ENCODE results near the gene ZFR. TPM values are rescaled to one million over a fixed set of nuclear protein-coding genes. Genes with fewer than 3 reads are reported as not detected.
"Not testable (repeated sequence)": the region's sequence is repeated elsewhere in the genome, so short reads cannot be mapped to it uniquely, and the experiment has no call there.

The ZFR gene
- total RNA-seq, 1 donor from 2014 or later, result 77.1 TPM

GRCh38 chr5:32314658-32315057 is 129.9 kb downstream of the ZFR start:
- H3K36me3 Mint-ChIP-seq (ENCODE audit: low read depth), result no peaks in the 10 kb centered on the region
- peaks cover 22% of the 10 kb centered on the region for H3K4me1 Mint-ChIP-seq (ENCODE audit: low read depth)
- H3K4me3 Mint-ChIP-seq (ENCODE audit: unreplicated experiment), result peak overlapping the region; percentile 36
- no peaks in the 10 kb centered on the region for H3K27me3 Mint-ChIP-seq (ENCODE audit: low read depth)
- H3K9me3 Mint-ChIP-seq (ENCODE audit: low read depth), result no peaks in the 10 kb centered on the region
- H3K27ac Mint-ChIP-seq (ENCODE audit: unreplicated experiment), result no peak overlapping the region
- no peak for TF ChIP-seq CTCF (IDR thresholded peaks at IDR 0.05)
- DNase-seq (ENCODE audit: low spot score), result no peak

GRCh38 chr5:32314152-32314488 is 130.4 kb downstream of the ZFR start:
- not testable (repeated sequence) for H3K36me3 Mint-ChIP-seq (ENCODE audit: low read depth); H3K27ac Mint-ChIP-seq (ENCODE audit: unreplicated experiment); DNase-seq (ENCODE audit: low spot score); H3K27me3 Mint-ChIP-seq (ENCODE audit: low read depth); H3K9me3 Mint-ChIP-seq (ENCODE audit: low read depth)
- Mint-ChIP-seq H3K4me3 (ENCODE audit: unreplicated experiment) (peak overlapping the region; percentile 36), H3K4me1 (ENCODE audit: low read depth) (peaks cover 27% of the 10 kb centered on the region)

- no peaks in the 10 kb centered on the region for H3K36me3 Mint-ChIP-seq (ENCODE audit: low read depth)
- peak; percentile 20 for TF ChIP-seq CTCF (IDR thresholded peaks at IDR 0.05)
Measured at GRCh38 chr5:32312595-32313332, 131.8 kb downstream of the ZFR start, which contains the start of gene MTMR12. Gene MTMR12, minus strand, starts transcription at chr5:32312939. Its CDS starts 101 bp downstream, at chr5:32312838.

GRCh38 chr5:32312197-32312594 is 132.3 kb downstream of the ZFR start:
- Mint-ChIP-seq H3K27ac (ENCODE audit: unreplicated experiment) (peak overlapping the region; percentile 86), H3K4me1 (ENCODE audit: low read depth) (peaks cover 32% of the 10 kb centered on the region), H3K4me3 (ENCODE audit: unreplicated experiment) (peak overlapping the region; percentile 83), H3K9me3 (ENCODE audit: low read depth) (no peaks in the 10 kb centered on the region), H3K36me3 (ENCODE audit: low read depth) (no peaks in the 10 kb centered on the region), H3K27me3 (ENCODE audit: low read depth) (no peaks in the 10 kb centered on the region)
- DNase-seq (ENCODE audit: low spot score), result no peak
- TF ChIP-seq CTCF (IDR thresholded peaks at IDR 0.05), result no peak

More at GRCh38 chr5:32312595-32313332, 131.8 kb downstream of the ZFR start, which contains the start of gene MTMR12:
- H3K27me3 Mint-ChIP-seq (ENCODE audit: low read depth), result no peaks in the 10 kb centered on the region
- H3K9me3 Mint-ChIP-seq (ENCODE audit: low read depth), result no peaks in the 10 kb centered on the region
- H3K27ac Mint-ChIP-seq (ENCODE audit: unreplicated experiment), result peak within 1 kb of the TSS; percentile 95
- H3K4me1 Mint-ChIP-seq (ENCODE audit: low read depth), result peaks cover 32% of the 10 kb centered on the region
- DNase-seq (ENCODE audit: low spot score), result peak; percentile 100
- peak within 1 kb of the TSS; percentile 83 for H3K4me3 Mint-ChIP-seq (ENCODE audit: unreplicated experiment)

- Mint-ChIP-seq H3K9me3 (ENCODE audit: low read depth) (no peaks in the 10 kb centered on the region), H3K4me1 (ENCODE audit: low read depth) (peaks cover 29% of the 10 kb centered on the region), H3K4me3 (ENCODE audit: unreplicated experiment) (peak overlapping the region; percentile 83), H3K27ac (ENCODE audit: unreplicated experiment) (peak overlapping the region; percentile 86), H3K36me3 (ENCODE audit: low read depth) (no peaks in the 10 kb centered on the region), H3K27me3 (ENCODE audit: low read depth) (no peaks in the 10 kb centered on the region)
- TF ChIP-seq CTCF (IDR thresholded peaks at IDR 0.05), result no peak
- DNase-seq (ENCODE audit: low spot score), result no peak
Measured at GRCh38 chr5:32311404-32312196, 132.9 kb downstream of the ZFR start.

Measured in chondrocyte (in vitro differentiated cells).